GM18499 (cell line): ENCODE results near the gene NENF.
A peak's percentile ranks its signal among the peaks of the same experiment; 100 is the strongest.
"Not testable (repeated sequence)": the region's sequence is repeated elsewhere in the genome, so short reads cannot be mapped to it uniquely, and the experiment has no call there.

ENCODE experiments used
- ATAC-seq: cut with Tn5 transposase; IDR thresholded peaks from one replicate; pipeline ENCODE4 v1.9.1; 2021; ENCODE audit warnings: moderate number of reproducible peaks; ENCODE audit not compliant: insufficient read depth, unreplicated experiment

The NENF gene

GRCh38 chr1:212478467-212479025, 45.8 kb downstream of the NENF start:
- no peak for ATAC-seq

DNA sequence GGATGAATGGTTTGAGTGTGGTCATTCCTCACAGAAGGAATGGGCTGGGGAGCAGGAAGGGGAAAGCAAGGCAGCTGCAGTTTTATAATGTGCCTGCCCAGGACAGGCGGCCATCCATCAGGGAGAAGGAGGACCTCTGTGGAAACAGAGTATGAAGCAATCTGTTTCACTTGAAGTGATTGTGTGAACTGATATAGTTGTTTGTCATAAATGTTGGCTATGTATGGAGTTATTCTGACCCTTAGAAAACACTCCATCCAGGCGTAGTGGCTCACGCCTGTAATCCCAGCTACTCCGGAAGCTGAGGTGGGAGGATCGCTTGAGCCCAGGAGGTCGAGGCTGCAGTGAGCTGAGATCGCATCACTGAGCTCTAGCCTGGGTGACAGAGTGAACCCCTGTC, 46.5 kb downstream of the NENF start:
- ATAC-seq: no peak

DNA sequence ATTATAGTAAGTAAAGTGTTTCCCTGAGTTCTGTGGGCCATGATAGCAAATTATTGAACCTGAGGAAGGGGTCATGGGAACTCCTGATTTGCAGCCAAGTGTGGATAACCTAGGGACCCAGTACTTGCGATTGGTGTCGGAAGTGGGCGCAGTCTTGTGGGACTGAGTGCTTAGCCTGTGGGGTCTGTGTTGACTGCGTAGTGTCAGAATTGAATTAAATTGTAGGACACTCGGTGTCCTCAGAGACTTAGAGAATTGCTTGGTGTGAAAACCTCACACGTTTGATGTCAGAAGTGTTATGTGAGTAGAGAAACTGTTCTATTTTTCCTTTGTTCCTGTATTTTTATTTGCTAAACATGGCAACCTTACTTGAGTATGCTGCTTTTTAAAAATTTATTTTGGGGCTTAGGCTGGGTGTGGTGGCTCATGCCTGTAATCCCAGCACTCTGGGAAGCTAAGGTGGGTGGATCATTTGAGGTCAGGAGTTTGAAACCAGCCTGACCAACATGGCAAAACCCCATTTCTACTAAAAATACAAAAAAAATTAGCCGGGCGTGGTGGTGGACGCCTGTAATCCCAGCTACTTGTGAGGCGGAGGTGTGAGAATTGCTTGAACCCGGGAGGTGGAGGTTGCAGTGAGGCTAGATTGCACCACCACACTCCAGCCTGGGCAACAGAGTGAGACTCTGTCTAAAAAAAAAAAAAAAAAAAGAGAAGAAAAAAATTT, 48.2 kb downstream of the NENF start:
- ATAC-seq: not testable (repeated sequence)

- ATAC-seq: no peak
Observed at GRCh38 chr1:212481438-212481767, 48.7 kb downstream of the NENF start.

DNA sequence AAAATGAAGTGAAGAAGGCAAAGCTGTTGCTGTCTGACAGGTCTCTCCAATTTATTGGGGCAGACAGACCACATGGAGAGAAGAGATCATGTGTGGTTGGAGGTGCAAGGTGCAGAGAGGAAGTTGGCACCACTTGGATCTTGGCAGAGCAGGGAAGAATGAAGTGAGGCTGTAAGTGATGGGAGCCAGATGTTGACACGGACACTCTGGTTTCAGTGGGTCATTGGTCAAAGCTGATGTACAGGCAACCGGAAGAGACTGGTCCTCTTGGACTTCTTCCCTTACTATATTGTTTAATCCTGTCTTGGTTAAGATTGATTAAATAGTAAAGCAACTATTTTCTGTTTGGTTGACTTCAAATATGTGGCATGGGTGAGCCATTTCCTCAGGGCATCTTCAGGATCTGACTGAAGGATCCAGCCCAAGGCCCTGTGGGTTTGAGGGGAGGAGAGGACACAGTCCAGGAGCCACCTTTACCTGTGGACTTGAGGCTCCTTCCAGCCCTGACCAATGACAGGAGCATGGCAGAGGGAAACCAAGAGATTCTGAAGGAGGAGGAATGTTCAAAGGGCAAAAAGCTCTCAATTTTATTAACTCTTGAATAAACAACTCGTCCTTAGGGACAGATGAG, 49.4 kb downstream of the NENF start:
- ATAC-seq: no peak

DNA sequence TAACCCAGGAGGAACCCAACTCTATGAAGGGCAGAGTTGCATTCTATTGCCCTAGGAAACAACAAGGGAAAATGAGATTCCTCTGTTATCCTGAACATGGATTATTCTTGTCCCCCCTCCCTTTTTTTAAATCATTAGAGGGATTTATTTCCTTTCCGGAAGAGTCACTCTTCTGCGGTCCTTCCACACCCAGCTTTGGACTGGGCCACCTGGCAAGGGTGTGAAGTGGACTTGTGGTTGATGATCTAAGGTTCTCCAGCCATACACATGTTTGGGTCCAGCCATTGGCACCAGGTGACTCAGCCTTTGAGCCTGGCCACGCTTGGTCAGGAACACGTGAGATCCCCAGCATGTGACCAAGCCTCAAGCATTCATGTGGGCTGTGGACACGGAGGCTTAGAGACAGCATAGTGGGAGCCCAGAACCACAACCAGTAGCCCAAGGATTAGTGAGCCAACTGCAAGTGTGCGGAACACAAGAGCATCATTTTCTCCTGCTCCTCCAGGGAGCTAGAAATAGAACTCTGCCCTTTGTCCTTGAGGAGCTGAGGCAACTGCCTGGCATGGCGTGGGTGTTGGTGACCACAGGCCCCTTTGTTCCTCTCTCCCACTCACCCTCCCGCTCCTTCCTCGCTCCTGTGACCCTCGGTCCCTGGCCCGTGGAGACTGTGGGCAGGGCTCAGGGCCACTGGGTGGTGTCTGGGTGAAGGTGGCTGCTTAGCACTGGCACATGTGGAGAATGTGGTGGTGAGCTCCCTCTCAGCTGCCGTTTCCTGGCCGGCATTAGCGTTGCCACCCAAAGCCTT, 50.1 kb downstream of the NENF start:
- ATAC-seq: no peak

DNA sequence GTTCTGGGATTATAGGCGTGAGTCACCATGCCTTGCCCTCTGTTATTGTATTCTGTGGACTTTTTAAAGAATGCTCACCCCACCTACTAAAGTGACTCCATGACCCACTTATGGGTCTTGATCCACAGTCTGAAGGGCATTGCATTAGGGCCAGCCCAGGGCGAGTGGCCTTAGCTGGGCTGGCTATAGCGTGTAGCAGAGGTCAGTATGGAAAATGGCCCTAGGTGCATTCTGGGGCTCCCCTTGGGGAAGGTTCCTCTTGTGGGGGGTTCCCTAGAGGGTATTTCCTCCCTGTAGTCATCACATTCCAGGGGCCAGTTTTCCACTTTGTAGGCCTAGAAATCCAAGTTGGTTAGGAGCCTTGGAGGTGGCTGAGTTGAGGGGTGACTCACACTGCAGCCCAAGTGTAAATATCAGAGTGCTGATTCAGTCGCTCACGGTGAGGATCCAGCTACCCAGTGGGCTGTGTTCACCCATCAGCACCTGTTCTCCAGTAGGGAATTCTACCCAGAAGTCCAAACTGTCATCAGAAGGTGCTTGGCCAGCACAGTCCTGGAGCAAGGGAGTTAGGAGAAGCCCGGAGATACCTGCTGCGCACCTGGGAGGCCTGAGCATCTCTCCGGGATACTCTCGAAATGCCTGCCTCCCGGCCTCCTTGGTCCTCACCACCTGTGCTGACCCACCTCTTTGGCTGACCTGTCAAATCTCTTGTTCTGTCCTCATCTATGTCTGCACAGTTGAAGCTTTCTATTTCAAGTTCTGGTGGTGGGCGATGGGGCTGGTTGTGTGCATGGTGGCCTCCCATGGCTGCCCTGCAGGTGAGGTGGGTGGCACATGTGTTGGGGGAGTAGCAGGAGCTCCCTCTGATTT, 52.2 kb downstream of the NENF start:
- no peak for ATAC-seq

GRCh38 chr1:212485571-212485912, 52.8 kb downstream of the NENF start:
- ATAC-seq: no peak

- no peak for ATAC-seq
Observed at GRCh38 chr1:212485913-212486618, 53.3 kb downstream of the NENF start.

- ATAC-seq: no peak
Observed at GRCh38 chr1:212486619-212486975, 53.9 kb downstream of the NENF start.

- no peak for ATAC-seq
Observed at GRCh38 chr1:212487286-212487685, 54.6 kb downstream of the NENF start.

DNA sequence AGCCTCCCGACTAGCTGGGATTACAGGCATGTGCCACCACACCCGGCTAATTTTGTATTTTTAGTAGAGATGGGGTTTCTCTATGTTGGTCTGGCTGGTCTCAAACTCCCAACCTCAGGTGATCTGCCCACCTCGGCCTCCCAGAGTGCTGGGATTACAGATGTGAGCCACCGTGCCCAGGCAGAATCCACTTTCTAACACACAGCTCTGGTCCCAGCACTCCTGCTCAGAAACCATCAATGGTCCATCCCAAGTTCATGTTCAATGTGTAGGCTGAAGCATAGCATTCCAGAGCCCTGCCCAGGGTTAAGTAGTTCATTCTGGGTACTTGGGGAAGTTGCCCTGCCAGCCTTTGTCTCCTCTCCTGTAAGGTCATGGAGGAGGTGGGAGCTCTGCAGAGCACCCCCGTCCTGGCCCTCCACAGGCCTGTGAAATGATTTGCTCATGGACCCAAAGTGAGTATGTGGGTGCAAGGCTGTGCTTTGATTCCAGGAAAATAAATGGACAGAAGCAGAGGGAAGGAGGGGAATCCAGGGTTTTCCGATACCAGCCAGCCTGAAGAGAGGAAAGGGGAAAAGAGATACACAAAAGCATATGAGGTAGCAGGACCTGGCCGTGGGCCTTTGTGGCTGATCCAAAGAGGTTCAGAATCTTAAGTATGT, 55.2 kb downstream of the NENF start:
- no peak for ATAC-seq

- peak; percentile 62 for ATAC-seq
Observed at GRCh38 chr1:212488436-212489283, 55.9 kb downstream of the NENF start.

GRCh38 chr1:212489284-212489859, 56.7 kb downstream of the NENF start:
- ATAC-seq: no peak

DNA sequence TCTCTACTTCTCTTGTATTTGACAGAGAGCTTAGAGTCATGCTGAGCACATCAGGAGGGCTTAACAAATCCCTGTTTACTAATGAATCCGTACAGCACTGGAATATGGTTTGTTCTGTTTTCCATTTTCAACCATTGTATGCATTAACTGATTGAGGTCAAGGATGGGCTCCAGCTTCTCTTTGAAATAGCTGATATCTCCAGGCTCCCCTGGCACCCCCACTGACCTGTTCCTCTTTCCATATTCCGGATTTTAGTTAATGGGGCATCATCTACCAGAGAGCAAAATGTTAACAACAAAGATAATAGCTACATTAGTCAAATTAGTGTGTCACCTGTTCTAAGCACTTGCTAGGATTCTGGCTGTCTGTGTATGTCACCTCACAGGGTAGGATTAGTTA, 57.6 kb downstream of the NENF start:
- ATAC-seq: no peak

DNA sequence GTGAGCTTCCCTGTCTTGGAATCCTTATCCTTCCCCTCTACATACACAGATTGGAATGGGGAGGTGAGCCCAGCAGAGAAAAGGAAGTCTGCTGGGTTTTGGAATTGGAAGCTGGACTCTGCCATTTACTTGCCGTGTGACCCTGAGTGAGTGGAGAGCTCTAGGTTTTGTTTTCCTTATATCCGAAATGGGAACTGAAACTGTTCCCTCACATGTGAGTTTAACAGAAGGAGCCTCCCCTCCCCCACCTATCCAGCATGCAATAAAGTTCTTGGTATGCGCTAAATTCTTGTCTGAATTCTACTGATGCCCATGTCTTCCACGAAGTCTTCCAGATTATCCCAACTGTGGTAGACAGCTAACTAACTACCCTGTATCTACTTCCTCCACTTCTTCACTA, 58.7 kb downstream of the NENF start:
- no peak for ATAC-seq
